Measurements from ENCODE around the gene EFCAB8. TPM values are rescaled to one million over a fixed set of nuclear protein-coding genes. Genes with fewer than 3 reads are reported as not detected.

The EFCAB8 gene, protein sequence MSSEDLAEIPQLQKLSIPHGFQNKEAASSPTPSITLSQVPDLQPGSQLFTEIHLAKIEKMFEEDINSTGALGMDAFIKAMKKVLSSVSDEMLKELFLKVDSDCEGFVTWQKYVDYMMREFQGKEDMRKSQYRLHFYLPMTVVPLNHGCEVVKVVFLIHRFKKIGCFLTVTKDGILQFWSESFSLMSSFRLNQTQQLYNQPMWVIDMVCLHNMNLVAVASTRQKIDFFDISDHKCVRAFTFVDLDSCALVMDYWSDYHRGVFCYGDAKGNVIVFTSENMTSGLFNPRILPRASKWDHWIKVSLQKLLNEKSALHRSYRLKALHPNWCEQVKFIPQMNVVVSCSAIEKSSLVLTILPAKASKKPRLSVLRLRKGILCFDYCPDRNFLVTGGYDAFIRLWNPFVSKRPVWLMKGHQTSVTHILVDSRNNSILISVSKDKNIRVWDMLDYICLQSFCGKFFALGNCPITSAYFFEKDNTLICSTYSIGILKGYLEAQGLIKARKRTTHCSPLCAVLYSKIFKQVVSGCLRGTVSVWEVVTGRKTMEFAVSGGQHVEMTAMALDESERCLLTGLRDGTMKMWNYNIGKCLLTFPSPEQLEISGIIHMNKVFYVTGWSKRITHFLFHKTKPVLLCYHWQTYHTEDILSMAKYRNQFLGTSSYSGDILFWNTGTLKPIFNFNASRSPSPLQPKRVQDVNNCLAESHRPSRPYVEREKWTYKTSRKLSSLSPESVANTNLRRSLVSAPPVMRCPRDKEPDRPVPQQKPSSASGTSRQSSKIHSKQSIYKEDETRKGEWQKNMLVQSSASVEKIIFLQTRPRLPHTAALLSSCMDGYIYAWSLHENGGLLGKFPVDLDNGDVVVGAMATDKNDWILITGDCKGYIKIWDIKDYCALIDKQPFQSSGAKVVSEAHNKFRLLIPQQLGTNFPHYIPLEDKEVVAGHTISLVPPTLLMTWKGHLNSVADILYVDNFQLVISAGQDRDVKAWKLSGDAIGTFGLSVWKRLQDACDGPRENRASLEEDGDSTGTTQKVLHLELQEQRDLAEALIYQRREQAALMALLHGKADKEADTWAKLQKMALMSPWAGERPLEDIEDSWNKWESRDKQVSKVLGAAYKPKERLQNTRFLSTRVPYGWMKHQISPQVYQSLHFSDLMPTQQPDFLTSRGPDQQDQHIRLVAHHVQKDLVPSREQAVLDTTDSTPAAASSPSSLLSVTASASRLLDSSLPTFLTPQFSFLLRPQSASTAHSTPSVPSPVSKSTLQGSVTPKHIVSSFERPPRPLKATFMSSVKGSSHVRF
- polyA plus RNA-seq, result under 1 TPM; 0.11 to 0.28 TPM

DNA sequence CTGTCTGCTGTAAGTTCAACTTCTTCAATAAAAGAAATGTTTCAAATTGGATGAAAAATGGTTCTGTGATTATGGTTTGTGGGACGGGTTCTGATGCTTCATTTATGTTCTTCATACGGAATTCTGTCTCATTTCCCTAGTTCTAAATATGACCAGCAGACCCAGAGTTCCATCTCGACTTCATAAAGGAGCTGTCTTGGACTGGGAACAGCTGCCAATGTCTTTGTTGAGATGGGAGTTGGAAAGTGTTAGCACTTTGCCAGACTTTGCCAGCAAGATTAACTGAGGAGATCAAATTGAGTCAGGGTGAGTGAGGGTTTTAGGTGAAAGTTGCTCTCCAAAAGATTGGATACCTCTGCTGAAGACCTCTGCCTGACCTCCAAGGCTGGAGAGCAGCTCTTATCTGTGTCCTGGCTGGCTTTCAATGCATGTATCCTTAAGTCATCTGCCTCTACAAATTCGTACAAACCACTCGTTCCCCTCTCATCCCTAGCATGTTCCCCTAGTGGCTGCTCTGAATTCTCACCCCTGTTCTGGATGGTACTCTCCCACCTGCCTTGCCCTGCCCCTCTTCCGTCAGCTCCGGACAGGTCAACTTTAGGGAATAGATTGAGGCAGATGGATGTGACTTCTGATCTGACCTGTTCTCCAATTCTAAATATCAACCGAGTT is at the start of gene EFCAB8:
Gene EFCAB8, plus strand, starts transcription at position 223 of the 672 bp plus-strand sequence. CDS start 4,870 bp downstream, outside the sequence.
- Histone ChIP-seq H3K4me3 (ENCODE audit: low read depth in 1 of 2, low read length in 2 of 2) (no peak within 1 kb of the TSS), H3K9me3 (ENCODE audit: control insufficient read depth in 2 of 2, insufficient read depth in 1 of 2, low read depth in 1 of 2, low read length in 1 of 2) (no peaks in the 10 kb centered on the region), H3K4me1 (ENCODE audit: control insufficient read depth in 2 of 2, insufficient read depth in 2 of 2, low read length in 1 of 2) (no peaks in the 10 kb centered on the region), H3K27me3 (ENCODE audit: control insufficient read depth in 1 of 2, insufficient read depth in 2 of 2, low read length in 2 of 2) (no peaks in the 10 kb centered on the region), H3K27ac (ENCODE audit: low read depth in 2 of 2, low read length in 1 of 2) (no peak within 1 kb of the TSS), H3K36me3 (ENCODE audit: control insufficient read depth in 2 of 2, insufficient read depth in 2 of 2, low read length in 1 of 2) (peaks cover 2 to 4% of the 10 kb centered on the region in 2 donors)
- 68 to 75% methylated on average over 8 of the region's 8 CpGs for WGBS, 2 donors

DNA sequence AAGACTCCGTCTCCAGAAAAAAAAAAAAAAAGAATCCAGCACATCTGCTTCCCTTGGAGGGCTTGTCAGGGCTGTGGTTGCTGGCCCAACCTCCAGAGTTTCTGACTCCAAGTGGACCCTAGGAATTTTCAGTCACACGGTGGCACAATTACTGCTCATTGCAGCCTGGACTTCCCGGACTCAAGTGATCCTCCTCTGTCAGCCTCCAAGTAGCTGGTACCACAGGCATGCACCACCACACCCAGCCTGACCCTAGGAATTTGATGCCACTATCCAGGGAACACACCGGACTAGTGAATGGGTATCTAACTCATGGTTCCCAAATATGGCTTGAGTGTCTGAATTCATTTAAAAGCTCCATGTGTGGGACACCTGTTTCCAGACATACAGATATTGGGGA is 48.8 kb upstream of the EFCAB8 start:
- Histone ChIP-seq H3K27ac (ENCODE audit: low read depth in 2 of 2, low read length in 1 of 2) (no peak overlapping the region), H3K9me3 (ENCODE audit: control insufficient read depth in 2 of 2, insufficient read depth in 1 of 2, low read depth in 1 of 2, low read length in 1 of 2) (no peaks in the 10 kb centered on the region), H3K4me1 (ENCODE audit: control insufficient read depth in 2 of 2, insufficient read depth in 2 of 2, low read length in 1 of 2) (peaks cover 0 to 6% of the 10 kb centered on the region in 2 donors), H3K27me3 (ENCODE audit: control insufficient read depth in 1 of 2, insufficient read depth in 2 of 2, low read length in 2 of 2) (no peaks in the 10 kb centered on the region), H3K36me3 (ENCODE audit: control insufficient read depth in 2 of 2, insufficient read depth in 2 of 2, low read length in 1 of 2) (no peaks in the 10 kb centered on the region), H3K4me3 (ENCODE audit: low read depth in 1 of 2, low read length in 2 of 2) (no peak overlapping the region)
- 94 to 99% methylated on average over 4 of the region's 4 CpGs for WGBS, 2 donors

DNA sequence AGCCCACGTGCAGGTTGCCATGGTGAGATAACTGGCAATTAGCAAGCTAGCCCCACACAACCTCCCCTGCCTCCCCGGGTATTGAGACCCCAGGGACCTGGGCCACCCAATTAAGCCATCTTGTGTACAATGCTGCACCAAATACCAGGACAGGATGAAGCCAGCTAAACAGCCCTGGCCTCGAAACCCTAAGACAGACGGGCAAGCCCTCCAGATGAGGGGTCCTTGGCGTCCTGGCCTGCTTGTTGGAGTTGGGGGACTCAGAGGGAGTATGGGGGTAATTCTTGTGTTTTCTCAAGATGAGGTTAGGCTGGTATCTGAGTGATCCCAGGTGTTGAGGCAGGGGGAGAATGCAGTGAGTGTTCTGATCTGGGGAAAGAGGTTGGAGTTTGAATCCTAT is 47.8 kb upstream of the EFCAB8 start:
- no peak overlapping the region for H3K4me3 ChIP-seq (ENCODE audit: low read depth in 1 of 2, low read length in 2 of 2)
- peaks cover 0 to 4% of the 10 kb centered on the region in 2 donors for H3K4me1 ChIP-seq (ENCODE audit: control insufficient read depth in 2 of 2, insufficient read depth in 2 of 2, low read length in 1 of 2)
- no peaks in the 10 kb centered on the region for H3K36me3 ChIP-seq (ENCODE audit: control insufficient read depth in 2 of 2, insufficient read depth in 2 of 2, low read length in 1 of 2)
- no peak overlapping the region for H3K27ac ChIP-seq (ENCODE audit: low read depth in 2 of 2, low read length in 1 of 2)
- no peaks in the 10 kb centered on the region for H3K27me3 ChIP-seq (ENCODE audit: control insufficient read depth in 1 of 2, insufficient read depth in 2 of 2, low read length in 2 of 2)
- 88 to 89% methylated on average over 5 of the region's 5 CpGs for WGBS, 2 donors
- no peaks in the 10 kb centered on the region for H3K9me3 ChIP-seq (ENCODE audit: control insufficient read depth in 2 of 2, insufficient read depth in 1 of 2, low read depth in 1 of 2, low read length in 1 of 2)

DNA sequence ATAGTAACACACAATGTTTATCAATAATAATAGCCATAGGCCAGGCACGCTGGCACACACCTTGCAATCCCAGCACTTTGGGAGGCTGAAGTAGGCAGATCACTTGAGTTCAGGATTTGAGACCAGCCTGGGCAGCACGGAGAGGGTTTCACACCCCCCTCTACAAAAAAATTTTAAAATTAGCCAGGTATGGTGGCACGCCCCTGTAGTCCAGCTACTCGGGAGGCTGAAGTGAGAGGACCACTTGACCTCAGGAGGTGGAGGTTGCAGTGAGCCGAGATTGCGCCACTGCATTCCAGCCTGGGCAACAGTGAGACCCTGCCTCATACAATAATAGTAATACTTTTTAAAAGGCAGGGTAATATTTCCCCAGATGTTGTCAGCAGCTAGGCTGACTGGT is 46.8 kb upstream of the EFCAB8 start:
- no peaks in the 10 kb centered on the region for H3K27me3 ChIP-seq (ENCODE audit: control insufficient read depth in 1 of 2, insufficient read depth in 2 of 2, low read length in 2 of 2)
- no peak overlapping the region for H3K27ac ChIP-seq (ENCODE audit: low read depth in 2 of 2, low read length in 1 of 2)
- H3K9me3 ChIP-seq (ENCODE audit: control insufficient read depth in 2 of 2, insufficient read depth in 1 of 2, low read depth in 1 of 2, low read length in 1 of 2), result no peaks in the 10 kb centered on the region
- H3K36me3 ChIP-seq (ENCODE audit: control insufficient read depth in 2 of 2, insufficient read depth in 2 of 2, low read length in 1 of 2), result no peaks in the 10 kb centered on the region
- H3K4me1 ChIP-seq (ENCODE audit: control insufficient read depth in 2 of 2, insufficient read depth in 2 of 2, low read length in 1 of 2), result no peaks in the 10 kb centered on the region
- H3K4me3 ChIP-seq (ENCODE audit: low read depth in 1 of 2, low read length in 2 of 2), result no peak overlapping the region
- 94% methylated on average over 6 of the region's 6 CpGs for WGBS, 2 donors

DNA sequence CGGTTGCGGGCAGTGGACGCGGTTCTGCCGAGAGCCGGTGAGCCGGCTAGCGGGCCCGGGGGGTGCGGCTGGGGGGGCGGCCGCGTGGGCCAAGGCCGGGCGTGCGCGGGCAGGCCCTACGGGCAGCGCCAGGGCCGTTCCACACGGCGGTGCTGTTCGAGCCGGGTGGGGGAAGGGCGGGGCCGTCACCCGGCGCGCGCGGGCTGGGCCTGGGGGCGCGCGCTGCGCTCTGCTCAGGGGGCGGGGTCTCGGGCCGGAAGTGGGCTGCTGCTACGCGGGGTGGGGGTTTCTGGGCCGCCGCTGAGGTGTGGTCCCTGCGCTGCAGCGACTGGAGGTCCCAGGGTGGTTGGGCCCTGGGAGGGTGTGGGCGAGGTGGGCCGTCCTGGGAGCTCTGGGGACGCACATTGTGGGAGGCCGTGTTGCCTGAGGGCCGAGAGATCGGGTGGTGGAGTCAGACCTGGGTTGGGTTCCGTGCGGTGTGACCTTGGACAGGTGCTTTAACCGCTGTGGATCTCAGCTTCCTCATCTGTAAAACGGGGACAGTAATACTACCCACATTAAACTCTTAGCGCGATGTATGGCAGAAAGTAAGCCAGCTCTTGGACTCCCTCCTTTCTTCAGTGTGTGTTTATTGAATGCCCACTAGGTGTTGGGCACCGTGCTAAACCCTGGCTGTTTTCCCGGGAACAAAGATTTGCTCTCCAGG is 38.6 kb upstream of the EFCAB8 start:
- H3K36me3 ChIP-seq (ENCODE audit: control insufficient read depth in 2 of 2, insufficient read depth in 2 of 2, low read length in 1 of 2), result no peaks in the 10 kb centered on the region
- 0 to 1% methylated on average over 45 to 58 of the region's 58 CpGs for WGBS, 2 donors
- H3K27me3 ChIP-seq (ENCODE audit: control insufficient read depth in 1 of 2, insufficient read depth in 2 of 2, low read length in 2 of 2), result no peaks in the 10 kb centered on the region
- peaks cover 0 to 3% of the 10 kb centered on the region in 2 donors for H3K4me1 ChIP-seq (ENCODE audit: control insufficient read depth in 2 of 2, insufficient read depth in 2 of 2, low read length in 1 of 2)
- H3K27ac ChIP-seq (ENCODE audit: low read depth in 2 of 2, low read length in 1 of 2), result peak overlapping the region; percentile 93 to 97
- H3K9me3 ChIP-seq (ENCODE audit: control insufficient read depth in 2 of 2, insufficient read depth in 1 of 2, low read depth in 1 of 2, low read length in 1 of 2), result no peaks in the 10 kb centered on the region
- H3K4me3 ChIP-seq (ENCODE audit: low read depth in 1 of 2, low read length in 2 of 2), result peak overlapping the region; percentile 68 to 86

DNA sequence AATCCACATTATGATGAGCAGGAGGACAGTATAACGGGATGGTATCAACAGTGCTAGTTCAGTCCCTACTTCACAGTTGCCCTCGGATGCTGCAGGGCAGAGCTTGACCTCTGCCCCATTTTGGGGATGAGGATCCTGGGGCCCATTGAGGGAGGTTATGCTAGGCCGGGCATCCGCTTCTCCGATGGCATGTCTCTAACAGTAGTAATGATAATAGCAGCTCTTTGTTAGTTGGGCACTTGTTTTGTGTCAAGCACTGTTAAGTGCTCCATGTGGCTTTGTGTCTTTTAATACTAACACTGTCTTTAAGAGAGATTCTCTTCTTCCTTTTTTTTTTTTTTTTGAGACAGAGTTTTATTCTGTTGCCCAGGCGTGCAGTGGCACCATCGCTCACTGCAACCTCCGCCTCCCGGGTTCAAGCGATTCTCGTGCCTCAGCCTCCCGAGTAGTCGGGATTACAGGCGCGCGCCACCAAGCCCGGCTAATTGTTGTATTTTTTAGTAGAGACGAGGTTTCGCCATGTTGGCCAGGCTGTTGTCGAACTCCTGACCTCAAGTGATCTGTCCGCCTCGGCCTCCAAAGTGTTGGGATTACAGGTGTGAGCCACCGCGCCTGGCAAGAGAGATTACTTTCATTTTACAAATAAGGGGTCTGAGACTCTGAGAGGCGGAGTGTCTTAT is 37.9 kb upstream of the EFCAB8 start:
- peaks cover 0 to 3% of the 10 kb centered on the region in 2 donors for H3K4me1 ChIP-seq (ENCODE audit: control insufficient read depth in 2 of 2, insufficient read depth in 2 of 2, low read length in 1 of 2)
- H3K36me3 ChIP-seq (ENCODE audit: control insufficient read depth in 2 of 2, insufficient read depth in 2 of 2, low read length in 1 of 2), result no peaks in the 10 kb centered on the region
- peak overlapping the region; percentile 93 to 97 for H3K27ac ChIP-seq (ENCODE audit: low read depth in 2 of 2, low read length in 1 of 2)
- H3K9me3 ChIP-seq (ENCODE audit: control insufficient read depth in 2 of 2, insufficient read depth in 1 of 2, low read depth in 1 of 2, low read length in 1 of 2), result no peaks in the 10 kb centered on the region
- peak overlapping the region; percentile 68 to 86 for H3K4me3 ChIP-seq (ENCODE audit: low read depth in 1 of 2, low read length in 2 of 2)
- no peaks in the 10 kb centered on the region for H3K27me3 ChIP-seq (ENCODE audit: control insufficient read depth in 1 of 2, insufficient read depth in 2 of 2, low read length in 2 of 2)
- WGBS, 2 donors, result 74 to 76% methylated on average over 25 of the region's 25 CpGs

DNA sequence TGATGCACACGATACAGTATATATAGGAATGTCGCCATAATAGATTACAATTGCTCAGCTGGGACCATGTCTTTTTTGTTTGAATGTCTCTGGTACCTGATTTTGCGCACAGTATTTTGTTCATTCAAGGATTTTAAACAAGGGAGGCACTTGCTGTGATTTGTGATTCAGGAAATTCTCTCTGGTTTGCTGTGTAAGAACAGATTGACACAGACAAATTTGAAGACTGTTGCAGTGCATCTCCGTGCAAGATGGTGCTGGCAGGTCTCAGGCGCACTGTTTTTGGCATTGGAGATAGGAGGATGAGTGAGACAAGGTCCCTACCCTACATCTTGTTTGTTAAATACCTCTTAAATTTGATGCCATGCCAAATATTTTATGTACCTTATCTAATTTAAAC is 36.5 kb upstream of the EFCAB8 start:
- Histone ChIP-seq H3K9me3 (ENCODE audit: control insufficient read depth in 2 of 2, insufficient read depth in 1 of 2, low read depth in 1 of 2, low read length in 1 of 2) (no peaks in the 10 kb centered on the region), H3K27me3 (ENCODE audit: control insufficient read depth in 1 of 2, insufficient read depth in 2 of 2, low read length in 2 of 2) (no peaks in the 10 kb centered on the region), H3K4me3 (ENCODE audit: low read depth in 1 of 2, low read length in 2 of 2) (no peak overlapping the region), H3K4me1 (ENCODE audit: control insufficient read depth in 2 of 2, insufficient read depth in 2 of 2, low read length in 1 of 2) (peaks cover 0 to 3% of the 10 kb centered on the region in 2 donors), H3K27ac (ENCODE audit: low read depth in 2 of 2, low read length in 1 of 2) (no peak overlapping the region), H3K36me3 (ENCODE audit: control insufficient read depth in 2 of 2, insufficient read depth in 2 of 2, low read length in 1 of 2) (peaks cover 0 to 3% of the 10 kb centered on the region in 2 donors)
- 75 to 77% methylated on average over 5 of the region's 5 CpGs for WGBS, 2 donors

DNA sequence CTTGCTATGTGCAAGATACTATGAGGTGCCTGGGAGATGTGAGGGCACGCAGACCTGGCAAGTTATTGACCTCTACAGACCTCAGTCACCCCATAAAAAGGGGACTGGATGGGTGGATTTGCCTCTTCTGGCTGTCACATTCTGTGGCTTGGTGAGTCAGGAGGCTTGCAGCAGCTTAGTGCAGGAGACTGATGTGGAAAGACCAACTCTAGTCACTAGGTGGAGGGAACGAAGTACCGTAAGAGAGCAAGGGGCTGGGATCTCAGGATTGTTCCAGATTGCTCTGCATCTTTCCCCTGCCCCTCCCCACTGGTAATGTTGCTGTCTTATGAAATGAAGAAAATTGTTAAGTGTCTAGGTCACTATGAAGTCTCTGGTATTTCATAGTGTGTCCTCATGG is 35.6 kb upstream of the EFCAB8 start:
- H3K27ac ChIP-seq (ENCODE audit: low read depth in 2 of 2, low read length in 1 of 2), result peak overlapping the region; percentile 27 to 55
- H3K4me3 ChIP-seq (ENCODE audit: low read depth in 1 of 2, low read length in 2 of 2), result no peak overlapping the region
- no peaks in the 10 kb centered on the region for H3K27me3 ChIP-seq (ENCODE audit: control insufficient read depth in 1 of 2, insufficient read depth in 2 of 2, low read length in 2 of 2)
- 72 to 75% methylated on average over 3 of the region's 3 CpGs for WGBS, 2 donors
- peaks cover 0 to 3% of the 10 kb centered on the region in 2 donors for H3K36me3 ChIP-seq (ENCODE audit: control insufficient read depth in 2 of 2, insufficient read depth in 2 of 2, low read length in 1 of 2)
- H3K9me3 ChIP-seq (ENCODE audit: control insufficient read depth in 2 of 2, insufficient read depth in 1 of 2, low read depth in 1 of 2, low read length in 1 of 2), result no peaks in the 10 kb centered on the region
- H3K4me1 ChIP-seq (ENCODE audit: control insufficient read depth in 2 of 2, insufficient read depth in 2 of 2, low read length in 1 of 2), result peaks cover 0 to 3% of the 10 kb centered on the region in 2 donors

Measured in esophagus (tissue), 2 donors.